Panc1 (cell line): Measurements from ENCODE around the gene PPP1R9B.

Experiments
- POLR2AphosphoS5 ChIP-seq: IDR thresholded peaks from 2 replicates; pipeline ENCODE4 v1.6.1; 2012; ENCODE audit warnings: mild to moderate bottlenecking, low read depth, low read length, moderate library complexity
- REST ChIP-seq, 2 experiments: IDR thresholded peaks; 2 replicates each; pipeline ENCODE4 v1.6.1; 2011 to 2012; ENCODE audit warnings: low read depth in 2 of 2, control low read depth in 1 of 2, low read length in 1 of 2, mild to moderate bottlenecking in 1 of 2, moderate library complexity in 1 of 2; ENCODE audit not compliant: insufficient read depth in 1 of 2
- SIN3A ChIP-seq: IDR thresholded peaks from 2 replicates; pipeline ENCODE4 v1.6.1; 2012; ENCODE audit warnings: low read depth, mild to moderate bottlenecking, low read length, moderate library complexity, borderline replicate concordance; ENCODE audit not compliant: insufficient read depth
- TCF7L2 ChIP-seq: IDR thresholded peaks from 2 replicates; pipeline ENCODE4 v1.6.1; 2011; ENCODE audit warnings: mild to moderate bottlenecking, low read depth, low read length, inconsistent platforms
- TF ChIP-seq, protein P1 (sequence below): fragments of 450-650 bp; IDR thresholded peaks from 2 replicates; pipeline ENCODE4 v1.5.1; 2017; ENCODE audit warnings: mild to moderate bottlenecking

DNA sequence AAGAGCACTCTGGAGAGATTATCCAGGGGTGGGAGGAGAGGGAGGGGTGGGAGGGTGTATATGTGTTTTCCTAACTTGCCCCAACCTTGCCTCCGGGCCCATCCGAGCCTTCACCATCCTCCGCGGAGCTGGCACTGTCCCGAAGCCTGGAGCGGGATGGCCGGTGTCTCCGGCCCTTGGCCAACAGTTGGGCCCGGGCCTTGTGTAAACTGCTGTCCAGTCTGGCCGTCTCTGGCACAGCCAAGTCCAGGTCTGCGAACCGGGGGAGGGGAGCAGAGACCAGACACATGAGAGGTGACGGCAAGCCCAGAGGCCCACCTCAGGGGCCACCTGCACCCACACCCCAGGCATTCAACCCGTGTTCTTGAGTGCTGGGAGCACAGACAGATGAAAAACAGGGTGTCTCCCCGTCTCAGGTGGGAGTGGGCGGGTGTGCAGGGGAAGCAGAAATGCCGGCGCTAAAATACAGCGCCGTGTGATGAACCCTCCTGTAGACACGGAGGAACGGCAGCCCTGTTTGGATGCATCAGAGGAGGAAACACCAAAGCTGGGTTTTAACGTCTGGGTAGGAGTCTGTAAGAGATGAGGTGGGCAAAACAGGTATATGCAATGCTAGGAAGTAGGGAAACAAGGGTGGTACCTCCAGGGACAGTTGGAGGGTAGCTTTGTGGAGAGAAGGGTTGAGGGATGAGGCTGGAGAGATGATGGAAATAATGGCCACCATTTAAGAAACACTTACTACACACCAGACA is 32.2 kb downstream of the PPP1R9B start:
- TF ChIP-seq, protein P1, sequence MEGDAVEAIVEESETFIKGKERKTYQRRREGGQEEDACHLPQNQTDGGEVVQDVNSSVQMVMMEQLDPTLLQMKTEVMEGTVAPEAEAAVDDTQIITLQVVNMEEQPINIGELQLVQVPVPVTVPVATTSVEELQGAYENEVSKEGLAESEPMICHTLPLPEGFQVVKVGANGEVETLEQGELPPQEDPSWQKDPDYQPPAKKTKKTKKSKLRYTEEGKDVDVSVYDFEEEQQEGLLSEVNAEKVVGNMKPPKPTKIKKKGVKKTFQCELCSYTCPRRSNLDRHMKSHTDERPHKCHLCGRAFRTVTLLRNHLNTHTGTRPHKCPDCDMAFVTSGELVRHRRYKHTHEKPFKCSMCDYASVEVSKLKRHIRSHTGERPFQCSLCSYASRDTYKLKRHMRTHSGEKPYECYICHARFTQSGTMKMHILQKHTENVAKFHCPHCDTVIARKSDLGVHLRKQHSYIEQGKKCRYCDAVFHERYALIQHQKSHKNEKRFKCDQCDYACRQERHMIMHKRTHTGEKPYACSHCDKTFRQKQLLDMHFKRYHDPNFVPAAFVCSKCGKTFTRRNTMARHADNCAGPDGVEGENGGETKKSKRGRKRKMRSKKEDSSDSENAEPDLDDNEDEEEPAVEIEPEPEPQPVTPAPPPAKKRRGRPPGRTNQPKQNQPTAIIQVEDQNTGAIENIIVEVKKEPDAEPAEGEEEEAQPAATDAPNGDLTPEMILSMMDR = no peak
- no peak for TF ChIP-seq POLR2AphosphoS5
- TF ChIP-seq REST (IDR thresholded peaks at IDR 0.05; ENCODE audit: insufficient read depth in 1 of 2, low read depth in 2 of 2, low read length in 1 of 2) = no peak
- no peak for TF ChIP-seq TCF7L2
- TF ChIP-seq SIN3A = no peak
